Astrocyte (in vitro differentiated cells and primary cell): ENCODE results near the gene TWIST2. TPM values are rescaled to one million over a fixed set of nuclear protein-coding genes. Genes with fewer than 3 reads are reported as not detected.

ENCODE experiments used
- DNase-seq: peaks from one replicate; pipeline ENCODE4 v3.0.0-alpha.2; 2010; ENCODE audit warnings: low read depth
- FAIRE-seq: peaks from 2 replicates; lab custom pipeline; 2011; peaks lifted over from hg19 to GRCh38; lab: Jason Lieb, UNC
- H2AFZ ChIP-seq: 2 replicates; pipeline ENCODE4 v1.6.0; 2012; ENCODE audit warnings: low read depth, low read length, inconsistent platforms
- H3K27ac ChIP-seq: 2 replicates; pipeline ENCODE4 v1.5.1; 2011; ENCODE audit warnings: low read depth, low read length, inconsistent platforms
- H3K27me3 ChIP-seq: 2 replicates; pipeline ENCODE4 v1.6.0; 2011; ENCODE audit warnings: low read length, inconsistent platforms; ENCODE audit not compliant: insufficient read depth
- H3K36me3 ChIP-seq: 2 replicates; pipeline ENCODE4 v1.5.1; 2011; ENCODE audit warnings: low read length, inconsistent platforms; ENCODE audit not compliant: insufficient read depth
- H3K4me1 ChIP-seq: 2 replicates; pipeline ENCODE4 v1.5.1; 2011; ENCODE audit warnings: low read length, inconsistent platforms; ENCODE audit not compliant: insufficient read depth
- H3K4me2 ChIP-seq: 2 replicates; pipeline ENCODE4 v1.6.0; 2012; ENCODE audit warnings: low read length, inconsistent platforms
- H3K4me3 ChIP-seq: 2 replicates; pipeline ENCODE4 v1.5.1; 2011; ENCODE audit warnings: low read depth, mild to moderate bottlenecking, low read length, inconsistent platforms; ENCODE audit not compliant: insufficient read depth
- H3K79me2 ChIP-seq: 2 replicates; pipeline ENCODE4 v1.6.0; 2012; ENCODE audit warnings: mild to moderate bottlenecking, low read length, inconsistent platforms; ENCODE audit not compliant: insufficient read depth
- H3K9ac ChIP-seq: 2 replicates; pipeline ENCODE4 v1.6.0; 2012; ENCODE audit warnings: mild to moderate bottlenecking, low read length, inconsistent platforms
- H3K9me3 ChIP-seq: 2 replicates; pipeline ENCODE4 v1.5.1; 2012; ENCODE audit warnings: low read depth, mild to moderate bottlenecking, low read length, inconsistent platforms; ENCODE audit not compliant: insufficient read depth
- H4K20me1 ChIP-seq: 2 replicates; pipeline ENCODE4 v1.6.0; 2012; ENCODE audit warnings: low read length, inconsistent platforms; ENCODE audit not compliant: insufficient read depth
- H3K27ac Mint-ChIP-seq: one replicate; pipeline ENCODE4 v1.8.0; 2021; ENCODE audit warnings: mild to moderate bottlenecking, mixed read lengths; ENCODE audit not compliant: unreplicated experiment
- H3K27me3 Mint-ChIP-seq: one replicate; pipeline ENCODE4 v1.8.0; 2021; ENCODE audit warnings: low read depth, mixed read lengths; ENCODE audit not compliant: unreplicated experiment
- H3K36me3 Mint-ChIP-seq: one replicate; pipeline ENCODE4 v1.8.0; 2021; ENCODE audit warnings: low read depth, mixed read lengths; ENCODE audit not compliant: unreplicated experiment
- H3K4me1 Mint-ChIP-seq: one replicate; pipeline ENCODE4 v1.8.0; 2021; ENCODE audit warnings: low read depth, mixed read lengths; ENCODE audit not compliant: unreplicated experiment
- H3K4me3 Mint-ChIP-seq: one replicate; pipeline ENCODE4 v1.8.0; 2021; ENCODE audit warnings: mild to moderate bottlenecking, moderate library complexity, mixed read lengths; ENCODE audit not compliant: unreplicated experiment
- H3K9me3 Mint-ChIP-seq: one replicate; pipeline ENCODE4 v1.8.0; 2021; ENCODE audit warnings: mild to moderate bottlenecking, mixed read lengths; ENCODE audit not compliant: unreplicated experiment
- EZH2 ChIP-seq: IDR thresholded peaks from 2 replicates; pipeline ENCODE4 v1.6.1; 2012; ENCODE audit warnings: mild to moderate bottlenecking, low read length, inconsistent platforms; ENCODE audit not compliant: insufficient read depth
- total RNA-seq: library from RNA; stranded (reverse); gene quantifications from 2 replicates; pipeline ENCODE4 v1.2.1, GENCODE V29; 2021
- TF ChIP-seq, protein P1 (sequence below): IDR thresholded peaks from 2 replicates; pipeline ENCODE4 v1.5.1; 2011; ENCODE audit warnings: low read depth, mild to moderate bottlenecking, inconsistent platforms, low read length, moderate library complexity; ENCODE audit not compliant: insufficient read depth

Gene TWIST2
- total RNA-seq, 1 donor from 2014 or later, result 3.2 TPM

DNA sequence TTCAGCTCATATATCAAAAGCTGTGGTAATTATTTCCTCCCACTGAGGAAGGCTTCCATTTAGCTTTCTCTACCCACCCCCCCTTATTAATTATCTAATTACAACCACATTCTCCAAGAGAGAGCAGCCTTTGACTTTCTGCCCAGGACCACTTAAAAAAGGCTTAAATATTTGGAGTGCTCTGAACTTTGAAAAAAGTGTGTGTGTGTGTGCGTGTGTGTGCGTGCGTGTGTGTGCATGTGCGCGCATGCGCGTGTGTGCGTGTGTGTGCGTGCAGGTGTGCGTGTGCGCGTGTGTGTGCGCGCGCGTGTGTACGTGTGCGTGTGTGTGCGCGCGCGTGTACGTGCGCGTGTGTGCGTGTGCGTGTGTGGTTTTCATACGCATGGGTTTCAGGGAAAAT lies 57.8 kb downstream of the TWIST2 start:
- H3K27ac Mint-ChIP-seq, result no peak overlapping the region
- Histone ChIP-seq H3K27me3 (no peaks in the 10 kb centered on the region), H2AFZ (no peak overlapping the region), H3K4me1 (peaks cover 2% of the 10 kb centered on the region), H4K20me1 (peaks cover 32% of the 10 kb centered on the region), H3K9me3 (no peaks in the 10 kb centered on the region), H3K36me3 (no peaks in the 10 kb centered on the region), H3K27ac (no peak overlapping the region), H3K79me2 (peaks cover 18% of the 10 kb centered on the region), H3K9ac (no peak overlapping the region), H3K4me3 (no peak overlapping the region), H3K4me2 (no peak overlapping the region)
- no peaks in the 10 kb centered on the region for H3K36me3 Mint-ChIP-seq
- FAIRE-seq (no peak), DNase-seq (no peak)
- peaks cover 5% of the 10 kb centered on the region for H3K27me3 Mint-ChIP-seq
- no peak for TF ChIP-seq EZH2
- TF ChIP-seq, protein P1, sequence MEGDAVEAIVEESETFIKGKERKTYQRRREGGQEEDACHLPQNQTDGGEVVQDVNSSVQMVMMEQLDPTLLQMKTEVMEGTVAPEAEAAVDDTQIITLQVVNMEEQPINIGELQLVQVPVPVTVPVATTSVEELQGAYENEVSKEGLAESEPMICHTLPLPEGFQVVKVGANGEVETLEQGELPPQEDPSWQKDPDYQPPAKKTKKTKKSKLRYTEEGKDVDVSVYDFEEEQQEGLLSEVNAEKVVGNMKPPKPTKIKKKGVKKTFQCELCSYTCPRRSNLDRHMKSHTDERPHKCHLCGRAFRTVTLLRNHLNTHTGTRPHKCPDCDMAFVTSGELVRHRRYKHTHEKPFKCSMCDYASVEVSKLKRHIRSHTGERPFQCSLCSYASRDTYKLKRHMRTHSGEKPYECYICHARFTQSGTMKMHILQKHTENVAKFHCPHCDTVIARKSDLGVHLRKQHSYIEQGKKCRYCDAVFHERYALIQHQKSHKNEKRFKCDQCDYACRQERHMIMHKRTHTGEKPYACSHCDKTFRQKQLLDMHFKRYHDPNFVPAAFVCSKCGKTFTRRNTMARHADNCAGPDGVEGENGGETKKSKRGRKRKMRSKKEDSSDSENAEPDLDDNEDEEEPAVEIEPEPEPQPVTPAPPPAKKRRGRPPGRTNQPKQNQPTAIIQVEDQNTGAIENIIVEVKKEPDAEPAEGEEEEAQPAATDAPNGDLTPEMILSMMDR, result no peak
- peaks cover 5% of the 10 kb centered on the region for H3K4me1 Mint-ChIP-seq
- peaks cover 2% of the 10 kb centered on the region for H3K9me3 Mint-ChIP-seq
- no peak overlapping the region for H3K4me3 Mint-ChIP-seq

DNA sequence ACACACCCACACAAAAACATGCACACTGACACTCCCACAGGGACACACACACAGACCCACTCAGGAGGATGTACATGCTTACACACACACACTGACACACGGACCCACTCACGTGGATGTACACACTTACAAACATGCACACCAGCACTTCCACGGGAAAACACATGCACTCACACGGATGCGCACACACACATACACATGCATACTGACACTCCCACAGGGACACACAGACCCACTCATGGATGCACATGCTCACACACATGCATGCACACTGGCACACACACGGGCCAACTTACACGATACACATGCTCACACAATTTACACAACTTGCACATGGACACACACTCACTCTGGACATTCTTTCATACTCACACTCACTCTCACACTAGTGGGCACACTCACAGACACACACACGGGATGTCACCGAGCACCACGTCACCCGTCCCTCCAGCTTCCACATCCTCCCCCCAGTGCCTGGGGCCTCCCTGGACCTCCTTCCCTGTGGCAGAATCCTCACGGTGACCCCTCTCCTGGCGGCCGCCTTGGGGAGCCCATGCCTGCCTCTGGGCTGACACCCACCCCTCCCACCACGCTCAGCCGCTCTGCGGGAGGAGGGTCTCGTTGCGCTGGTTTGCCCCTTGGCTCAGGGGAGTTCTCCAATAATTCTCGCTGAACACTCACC lies 58.5 kb downstream of the TWIST2 start:
- H3K9me3 ChIP-seq, result no peaks in the 10 kb centered on the region
- peaks cover 18% of the 10 kb centered on the region for H3K79me2 ChIP-seq
- H3K4me3 ChIP-seq, result no peak overlapping the region
- no peak overlapping the region for H2AFZ ChIP-seq
- H3K4me1 Mint-ChIP-seq, result peaks cover 2% of the 10 kb centered on the region
- peaks cover 2% of the 10 kb centered on the region for H3K9me3 Mint-ChIP-seq
- no peaks in the 10 kb centered on the region for H3K36me3 Mint-ChIP-seq
- no peaks in the 10 kb centered on the region for H3K4me1 ChIP-seq
- peaks cover 5% of the 10 kb centered on the region for H3K27me3 Mint-ChIP-seq
- TF ChIP-seq EZH2, result no peak
- TF ChIP-seq, protein P1, result no peak
- H3K27ac ChIP-seq, result no peak overlapping the region
- no peak overlapping the region for H3K9ac ChIP-seq
- H4K20me1 ChIP-seq, result peaks cover 31% of the 10 kb centered on the region
- no peak for DNase-seq
- no peak overlapping the region for H3K27ac Mint-ChIP-seq
- no peaks in the 10 kb centered on the region for H3K27me3 ChIP-seq
- no peak overlapping the region for H3K4me3 Mint-ChIP-seq
- no peak for FAIRE-seq
- H3K4me2 ChIP-seq, result no peak overlapping the region
- H3K36me3 ChIP-seq, result peaks cover under 1% of the 10 kb centered on the region

DNA sequence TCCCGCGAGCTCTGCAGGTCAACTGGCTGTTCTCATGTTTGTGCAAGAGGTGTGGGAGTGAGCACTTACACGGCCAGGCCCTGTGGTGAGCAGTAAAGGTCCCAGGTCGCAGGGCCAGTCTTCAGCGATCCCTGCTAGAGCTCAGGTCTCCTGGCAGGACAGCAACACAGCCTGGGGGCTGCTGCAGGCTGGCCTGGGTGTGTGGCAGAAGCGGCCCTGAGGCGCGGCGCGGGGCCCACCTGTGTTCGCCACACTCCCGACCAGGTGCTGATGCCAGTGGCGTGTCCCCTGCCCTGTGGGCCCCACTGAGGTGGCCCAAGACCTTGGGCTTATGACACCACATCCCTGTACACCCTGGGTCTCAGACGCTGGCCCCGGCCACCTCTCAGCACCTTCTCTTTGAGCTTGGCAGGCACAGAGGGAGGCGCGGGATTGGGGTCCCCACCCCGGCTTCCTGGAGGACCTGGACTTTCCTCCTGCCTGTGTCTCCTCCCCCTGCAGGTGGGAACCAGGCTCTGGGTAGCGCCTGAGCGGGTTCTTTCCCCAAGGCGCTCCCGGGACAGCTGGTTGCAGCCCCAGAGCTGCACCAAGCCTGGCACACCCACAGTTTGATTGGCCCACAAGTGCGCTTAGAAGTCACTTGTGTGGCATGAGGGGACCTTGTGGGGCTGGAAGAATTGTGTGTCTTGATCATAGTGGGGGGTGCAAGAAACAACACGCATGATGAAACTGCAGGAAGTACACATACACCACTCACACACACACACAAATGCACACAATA lies 59.2 kb downstream of the TWIST2 start:
- TF ChIP-seq EZH2, result no peak
- TF ChIP-seq, protein P1, result no peak
- Histone ChIP-seq H3K36me3 (peaks cover 3% of the 10 kb centered on the region), H3K4me1 (no peaks in the 10 kb centered on the region), H3K4me3 (no peak overlapping the region), H3K9ac (no peak overlapping the region), H2AFZ (no peak overlapping the region), H3K9me3 (no peaks in the 10 kb centered on the region), H3K79me2 (peaks cover 11% of the 10 kb centered on the region), H4K20me1 (peaks cover 26% of the 10 kb centered on the region), H3K4me2 (no peak overlapping the region), H3K27ac (no peak overlapping the region), H3K27me3 (no peaks in the 10 kb centered on the region)
- H3K27me3 Mint-ChIP-seq, result peaks cover 5% of the 10 kb centered on the region
- H3K4me1 Mint-ChIP-seq, result peaks cover 2% of the 10 kb centered on the region
- peaks cover 2% of the 10 kb centered on the region for H3K9me3 Mint-ChIP-seq
- FAIRE-seq (no peak), DNase-seq (no peak)
- H3K36me3 Mint-ChIP-seq, result peaks cover 2% of the 10 kb centered on the region
- H3K27ac Mint-ChIP-seq, result no peak overlapping the region
- no peak overlapping the region for H3K4me3 Mint-ChIP-seq
